Activated CD4-positive, alpha-beta T cell treated with anti-CD3 and anti-CD28 coated beads, Interleukin-2, amount 50 U/mL, for 4 hours (primary cell): Measurements from ENCODE around the gene RNF144B.
"Not testable (repeated sequence)": the region's sequence is repeated elsewhere in the genome, so short reads cannot be mapped to it uniquely, and the experiment has no call there.

ENCODE experiments used
- DNase-seq, 2 experiments: peaks; one replicate each; pipeline ENCODE4 v3.0.0-alpha.2; 2020

The RNF144B gene

DNA sequence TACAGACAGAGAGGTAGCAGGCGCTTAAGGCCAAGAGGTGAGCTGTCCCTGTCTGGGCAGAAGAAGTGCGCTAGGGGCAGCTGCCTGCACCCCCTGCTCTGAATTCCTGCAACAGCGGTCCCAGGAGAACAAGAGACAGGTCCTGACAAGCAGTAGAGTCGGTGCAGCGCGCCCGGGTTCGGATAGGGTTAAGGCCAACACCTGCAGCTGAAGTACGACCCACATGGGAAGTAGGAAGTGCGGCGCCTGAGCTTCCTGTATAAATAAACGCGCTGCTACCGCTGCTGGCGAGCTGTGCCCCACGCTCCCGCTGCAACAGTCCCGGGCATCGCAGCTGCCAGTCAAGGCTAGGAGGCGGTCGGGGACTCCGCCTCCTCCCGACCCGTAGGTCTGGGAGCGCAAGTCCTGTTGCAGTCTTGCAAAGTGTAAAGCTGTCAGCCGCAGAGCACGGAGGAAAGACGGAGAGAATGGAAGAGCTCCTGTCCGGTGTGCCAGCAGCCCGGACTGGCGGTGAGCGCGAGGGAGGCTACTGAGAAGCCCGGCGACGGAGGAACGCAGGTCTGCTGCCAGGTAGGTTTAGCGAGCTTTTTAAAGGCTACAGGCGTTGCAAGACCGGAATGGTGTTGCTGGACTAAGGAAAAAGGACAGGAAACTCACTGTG is at the start of gene RNF144B:
Gene RNF144B, plus strand, starts transcription at position 290 of the 661 bp plus-strand sequence. CDS start 12,185 bp downstream, outside the sequence.
- DNase-seq, result peak; percentile 52 to 57

DNA sequence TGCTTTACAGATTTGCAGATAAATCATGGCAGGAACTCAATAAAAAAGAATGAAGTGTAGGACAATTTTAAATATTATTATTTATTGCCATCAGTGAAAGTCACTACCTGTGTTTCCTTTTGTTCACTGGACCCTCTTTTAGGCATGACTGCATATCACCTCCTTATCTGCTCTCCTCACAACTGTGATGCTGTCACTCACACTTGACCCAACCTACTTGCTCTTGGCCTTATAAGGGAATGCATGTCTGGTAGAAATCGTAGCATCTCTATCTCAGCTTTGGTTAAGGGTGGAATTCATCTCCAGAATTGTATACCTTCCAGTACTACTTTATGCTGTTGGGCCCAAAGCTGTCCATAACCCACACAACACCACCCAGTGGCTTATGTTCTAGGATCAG is 47.6 kb upstream of the RNF144B start:
- no peak for DNase-seq

DNA sequence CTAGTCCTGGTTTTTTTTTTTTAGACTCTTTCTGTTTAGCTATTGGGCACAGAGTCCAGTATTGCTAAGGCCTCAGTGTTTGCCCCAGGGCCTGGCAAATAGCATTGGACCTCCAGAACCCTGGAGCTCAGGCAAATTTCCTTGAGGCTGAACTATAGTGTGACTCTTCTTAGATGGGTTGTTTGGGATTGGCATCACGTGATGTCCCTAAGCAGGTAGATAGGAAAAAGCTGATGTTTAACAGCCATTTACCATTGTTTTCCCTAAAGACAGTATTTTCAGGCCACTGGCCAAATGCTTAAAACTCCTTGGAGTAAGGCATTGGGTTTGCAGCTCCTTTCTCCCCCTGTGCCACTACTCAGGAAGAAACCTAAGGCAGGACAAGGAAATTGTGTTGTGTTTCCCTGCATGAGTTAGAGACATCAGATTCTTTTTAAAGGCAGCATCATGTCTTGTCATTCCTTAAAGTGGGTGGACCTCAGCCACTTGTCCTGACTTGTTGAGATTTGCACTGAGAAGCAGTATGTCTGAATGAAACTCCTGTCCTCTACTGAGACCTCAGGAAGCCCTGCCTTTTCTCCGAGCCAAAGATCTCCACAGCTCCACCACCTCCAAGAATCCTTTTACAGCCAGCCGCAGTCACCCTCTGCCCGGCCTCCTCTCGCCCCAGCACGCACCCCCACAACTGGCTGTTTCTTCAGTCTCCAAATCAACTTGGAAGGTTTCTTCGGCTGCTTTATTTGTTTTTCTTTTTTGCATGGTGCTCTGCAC is 46.2 kb upstream of the RNF144B start:
- DNase-seq, result no peak

DNA sequence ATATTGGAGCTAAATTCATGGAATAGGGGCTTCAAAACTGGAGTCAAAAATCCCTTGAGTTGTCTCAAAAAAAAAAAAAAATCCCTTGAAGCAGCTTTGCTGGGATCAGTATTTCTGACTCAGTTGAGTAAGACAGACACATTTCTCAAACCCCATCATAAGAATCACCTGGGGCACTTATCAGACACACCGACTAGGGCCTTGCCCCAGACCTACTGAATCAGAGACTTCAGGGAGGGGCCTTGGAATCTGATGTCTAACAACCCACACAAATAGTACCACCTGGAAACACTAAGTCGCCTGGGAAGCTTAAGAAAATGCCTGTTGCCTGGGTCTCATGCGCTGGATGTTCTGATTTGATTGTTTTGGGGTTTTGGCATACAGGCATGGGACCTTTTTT is 44.9 kb upstream of the RNF144B start:
- DNase-seq, result no peak

DNA sequence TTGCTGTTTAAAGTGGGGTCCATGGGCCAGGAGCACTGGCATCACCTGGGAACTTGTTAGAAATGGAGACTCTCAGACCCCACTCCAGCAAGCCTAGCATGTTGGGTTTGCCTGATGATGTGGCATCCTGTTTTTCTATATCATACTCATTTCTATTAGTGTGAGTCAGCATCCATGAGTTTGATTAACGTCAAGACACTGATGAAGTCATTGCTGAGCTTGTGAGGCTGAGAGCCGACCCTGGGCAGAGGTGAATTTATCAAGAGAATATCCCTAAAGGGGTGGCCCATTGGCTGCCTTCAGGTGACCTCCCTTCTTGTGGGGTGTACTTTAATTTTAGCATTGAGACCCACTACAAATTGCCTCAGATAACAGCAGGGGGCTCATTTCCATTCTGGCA is 43.4 kb upstream of the RNF144B start:
- no peak for DNase-seq

DNA sequence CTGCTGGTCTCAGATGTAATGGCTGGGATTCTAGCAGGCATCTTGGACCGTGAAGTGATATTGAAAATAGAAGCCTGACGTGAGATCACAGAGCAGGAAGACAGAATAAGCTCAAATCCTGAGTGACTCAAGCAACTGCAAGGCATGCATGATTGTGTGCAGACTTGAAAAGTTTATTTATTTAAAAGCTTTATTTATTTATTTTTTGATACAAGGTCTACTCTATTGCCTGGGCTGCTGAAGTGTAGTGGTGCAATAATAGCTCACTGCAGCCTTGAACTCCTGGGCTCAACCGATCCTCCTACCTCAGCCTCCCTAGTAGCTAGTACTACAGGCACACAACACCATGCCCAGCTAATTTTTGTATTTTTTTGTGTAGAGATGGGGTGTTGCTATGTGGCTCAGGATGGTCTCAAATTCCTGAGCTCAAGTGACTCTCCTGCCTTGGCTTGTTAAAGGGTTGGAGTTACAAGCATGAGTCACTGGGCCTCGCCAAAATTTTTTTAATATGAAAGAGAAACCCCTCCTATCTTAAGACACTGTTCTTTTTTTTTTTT is 40.1 kb upstream of the RNF144B start:
- DNase-seq, result no peak

DNA sequence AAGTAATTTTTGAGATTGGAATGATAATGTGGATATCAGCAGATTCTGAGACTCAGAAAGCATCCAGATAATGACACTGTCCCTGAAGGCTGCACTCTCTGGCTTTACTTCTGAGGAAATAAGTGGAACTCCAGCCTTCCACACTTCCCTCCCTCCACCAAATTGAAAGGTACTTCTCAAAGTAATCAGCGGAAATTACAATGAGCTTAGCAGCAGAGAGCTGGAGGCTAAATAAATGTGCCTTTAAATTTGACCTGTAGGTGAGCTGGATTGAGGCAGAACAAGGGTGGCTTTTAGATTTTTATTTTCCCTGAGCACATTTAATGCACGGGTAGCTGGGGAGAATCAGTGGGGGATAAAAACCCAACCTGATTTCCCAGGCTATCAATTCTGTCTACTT is 39.3 kb upstream of the RNF144B start:
- DNase-seq, result no peak

DNA sequence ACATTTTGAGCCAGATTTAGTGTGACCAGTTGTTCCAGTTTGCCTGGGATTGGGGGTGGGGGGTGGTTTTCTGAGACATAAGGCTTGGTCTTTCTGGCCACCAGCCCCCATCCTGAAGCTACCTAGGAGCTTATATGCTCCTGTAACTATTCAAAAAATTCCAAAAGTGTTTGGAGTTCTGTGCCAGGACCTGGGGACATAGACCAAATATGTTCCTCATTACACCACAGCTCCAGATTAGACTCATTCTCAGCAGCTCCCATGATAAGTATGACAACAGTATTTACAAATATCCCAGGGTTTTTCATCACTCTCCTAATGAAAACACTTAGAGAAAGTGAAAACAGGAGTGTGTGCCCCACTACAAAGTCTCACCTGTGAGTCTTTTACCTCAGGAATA is 37.8 kb upstream of the RNF144B start:
- no peak for DNase-seq

DNA sequence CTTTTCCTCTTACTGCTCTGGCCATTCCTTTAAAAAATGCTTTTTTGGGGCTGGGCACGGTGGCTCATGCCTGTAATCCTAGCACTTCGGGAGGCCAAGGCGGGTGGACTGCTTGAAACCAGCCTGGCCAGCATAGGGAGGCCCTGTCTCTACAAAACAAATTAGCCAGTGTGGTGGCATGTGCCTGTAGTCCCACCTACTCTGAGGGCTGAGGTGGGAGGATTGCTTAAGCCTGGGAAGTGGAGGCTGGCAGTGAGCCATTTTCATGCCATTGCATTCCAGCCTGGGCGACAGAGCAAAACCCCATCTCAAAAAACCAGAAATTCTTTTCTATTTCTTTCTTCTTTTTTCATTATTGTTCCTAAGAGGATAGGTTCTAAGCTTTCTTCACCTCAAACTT is 36.9 kb upstream of the RNF144B start:
- DNase-seq, result no peak

DNA sequence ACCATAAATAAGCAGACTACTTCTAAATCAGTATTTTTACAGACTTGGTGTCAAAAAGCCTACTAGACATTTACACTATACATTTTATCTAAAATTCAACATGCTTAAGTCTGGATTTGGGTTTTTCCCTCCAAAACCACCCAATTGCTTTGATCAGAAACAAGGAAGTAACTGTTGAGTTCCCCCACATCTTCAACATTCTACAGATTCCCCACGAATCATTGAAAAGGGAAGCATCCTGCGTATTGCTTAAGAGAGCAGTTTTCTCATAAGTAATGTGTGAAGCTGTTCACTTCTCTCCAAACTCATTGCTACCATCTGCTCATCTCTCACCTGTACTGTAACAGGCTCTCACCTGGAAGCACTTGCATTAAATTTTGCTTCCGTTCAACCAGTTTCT is 36.4 kb upstream of the RNF144B start:
- no peak for DNase-seq

DNA sequence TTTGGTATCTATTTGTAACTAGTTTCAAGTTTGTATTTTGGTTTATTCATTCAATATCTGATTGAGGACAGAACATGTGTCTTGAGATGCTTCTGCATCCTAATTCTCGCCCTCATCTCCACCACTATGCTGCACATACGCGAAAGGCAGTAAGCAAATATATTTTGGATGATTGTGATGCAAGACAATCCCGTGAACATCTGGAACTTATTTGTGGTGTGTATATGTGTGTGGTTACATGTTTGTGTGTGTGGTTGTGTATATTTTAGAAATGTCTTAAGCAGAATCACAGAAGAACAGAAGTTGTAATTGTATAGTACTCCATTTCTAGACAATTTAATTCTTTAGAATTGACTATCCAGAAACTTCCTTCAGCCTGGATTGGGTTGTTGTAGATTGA is 35.1 kb upstream of the RNF144B start:
- DNase-seq, result no peak

DNA sequence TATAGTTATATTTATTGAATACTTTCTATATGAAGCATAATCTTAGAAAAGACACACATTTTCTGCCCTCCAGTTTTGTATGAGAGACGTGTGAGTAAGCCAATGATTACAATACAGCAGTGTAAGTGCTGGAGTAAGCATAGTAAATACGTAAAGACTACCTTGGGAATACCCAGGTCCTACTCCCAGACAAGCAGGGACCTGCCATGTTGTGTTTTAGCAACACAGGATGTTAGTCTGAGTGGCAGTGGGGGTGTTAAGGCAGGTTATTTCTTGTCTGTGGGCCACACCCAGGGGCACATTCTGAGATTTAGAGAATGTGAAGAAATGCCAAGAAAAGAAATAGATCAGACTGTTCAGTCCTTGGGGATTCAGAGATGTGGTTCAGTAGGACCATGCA is 34.3 kb upstream of the RNF144B start:
- no peak for DNase-seq

DNA sequence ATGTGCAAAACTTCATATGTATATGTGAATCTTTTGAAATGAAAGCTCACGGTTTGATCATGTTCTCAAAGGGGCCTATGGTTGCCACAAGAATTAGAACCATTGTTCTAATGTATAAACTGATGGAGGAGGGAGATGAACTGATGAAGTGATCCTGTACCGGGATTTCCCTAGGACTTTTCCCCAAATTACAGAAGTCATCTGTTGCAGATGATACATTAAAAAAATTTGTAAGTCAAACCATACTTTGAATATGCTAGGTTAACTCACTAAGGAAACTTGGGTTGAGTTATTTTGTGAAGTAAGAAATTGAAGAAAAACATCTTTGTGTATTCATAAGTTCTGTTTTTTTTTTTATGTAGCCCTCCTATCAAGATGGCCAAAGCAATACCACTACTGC is 33.9 kb upstream of the RNF144B start:
- no peak for DNase-seq

DNA sequence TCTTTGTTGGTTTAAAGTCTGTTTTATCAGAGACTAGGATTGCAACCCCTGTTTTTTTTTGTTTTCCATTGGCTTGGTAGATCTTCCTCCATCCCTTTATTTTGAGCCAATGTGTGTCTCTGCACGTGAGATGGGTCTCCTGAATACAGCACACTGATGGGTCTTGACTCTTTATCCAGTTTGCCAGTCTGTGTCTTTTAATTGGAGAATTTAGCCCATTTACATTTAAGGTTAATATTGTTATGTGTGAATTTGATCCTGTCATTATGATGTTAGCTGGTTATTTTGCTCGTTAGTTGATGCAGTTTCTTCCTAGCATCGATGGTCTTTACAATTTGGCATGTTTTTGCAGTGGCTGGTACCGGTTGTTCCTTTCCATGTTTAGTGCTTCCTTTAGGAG is 29.6 kb upstream of the RNF144B start:
- DNase-seq, result not testable (repeated sequence)

DNA sequence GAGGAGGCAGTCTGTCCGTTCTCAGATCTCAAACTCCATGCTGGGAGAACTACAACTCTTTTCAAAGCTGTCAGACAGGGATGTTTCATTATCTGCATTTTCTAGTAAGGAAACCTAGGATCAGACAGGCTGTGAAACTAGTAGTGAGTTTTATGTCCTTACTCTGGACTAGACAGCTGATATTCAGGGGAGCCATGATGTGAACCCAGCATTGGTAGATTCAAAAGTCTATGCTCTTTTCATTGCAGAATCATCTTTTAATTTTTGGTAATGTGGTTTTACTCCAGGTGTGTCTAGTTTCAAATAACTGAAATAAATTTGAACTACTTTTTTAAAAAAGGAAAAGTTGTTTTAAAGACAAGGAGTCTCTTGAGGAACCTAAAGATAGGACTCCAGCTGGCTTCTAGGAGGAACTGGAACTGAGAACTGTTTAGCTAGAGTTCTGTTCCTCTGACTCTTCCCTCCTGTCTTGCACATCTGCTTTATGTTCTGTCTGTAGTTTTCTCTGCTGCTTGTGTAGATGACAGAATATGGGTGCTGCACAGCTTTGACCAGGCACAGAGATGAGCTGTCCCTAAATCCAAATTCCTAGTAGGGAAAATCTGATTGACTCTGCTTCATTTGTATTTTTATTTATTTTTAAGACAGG is 27.8 kb upstream of the RNF144B start:
- DNase-seq, result no peak

DNA sequence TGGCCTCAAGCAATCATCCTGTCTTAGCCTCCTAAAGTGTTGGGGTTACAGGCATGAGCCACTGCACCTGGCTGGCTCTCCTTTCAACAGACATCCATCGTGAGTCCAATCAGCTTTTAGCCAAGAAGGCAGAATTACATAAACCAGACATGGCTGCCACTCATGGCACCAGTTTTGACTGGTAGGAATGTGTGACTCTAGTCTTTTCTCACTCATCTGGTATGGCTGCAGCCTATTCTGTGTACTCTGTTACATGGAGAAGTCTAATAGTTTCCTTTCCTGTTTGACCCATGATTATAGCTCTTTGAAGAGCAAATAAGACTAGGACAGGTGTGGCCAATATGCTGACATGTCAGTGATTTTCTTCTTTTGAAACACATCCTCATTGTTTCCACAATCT is 27.0 kb upstream of the RNF144B start:
- DNase-seq, result no peak

DNA sequence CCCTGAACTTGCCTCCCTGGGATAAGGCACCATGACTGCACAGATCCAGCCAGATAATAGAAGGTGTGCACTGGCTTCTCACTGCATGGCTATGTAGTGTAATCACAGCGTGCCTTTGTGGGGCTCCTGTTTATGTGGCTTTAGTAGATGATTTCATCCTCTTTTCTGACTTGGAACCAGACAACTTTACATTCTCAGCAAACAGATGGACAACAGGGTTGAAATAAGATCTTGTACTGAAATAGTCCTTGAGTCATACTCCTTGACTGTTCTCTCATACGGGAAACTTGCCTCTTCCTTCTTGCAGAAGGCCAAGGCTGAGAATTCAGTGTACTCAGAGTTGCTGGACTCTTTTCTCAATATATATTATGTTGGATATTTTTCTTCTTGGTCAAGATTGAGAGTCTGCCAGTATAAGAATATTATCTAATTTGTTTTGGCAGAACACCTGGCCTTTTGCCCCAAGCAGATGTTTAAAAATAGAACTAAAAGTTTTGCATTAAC is 25.0 kb upstream of the RNF144B start:
- no peak for DNase-seq

DNA sequence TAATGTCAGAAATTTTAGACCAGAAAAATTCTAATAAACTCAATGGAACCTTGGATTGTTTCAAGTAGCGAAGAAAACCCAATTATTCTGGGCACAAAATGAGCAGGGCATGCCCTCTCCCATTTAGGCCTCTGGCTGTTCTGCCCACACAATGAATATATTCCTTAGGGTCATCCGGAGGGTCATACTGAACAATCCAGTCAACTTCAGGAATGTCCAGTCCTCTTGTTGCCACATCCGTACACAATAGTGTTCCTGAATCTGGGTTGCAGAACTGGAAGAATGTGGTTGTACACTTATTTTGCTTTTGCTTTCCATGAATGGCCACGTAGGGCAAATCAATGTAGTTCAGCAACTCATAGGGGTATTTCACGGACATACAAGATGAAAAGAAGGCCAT is 23.4 kb upstream of the RNF144B start:
- no peak for DNase-seq

DNA sequence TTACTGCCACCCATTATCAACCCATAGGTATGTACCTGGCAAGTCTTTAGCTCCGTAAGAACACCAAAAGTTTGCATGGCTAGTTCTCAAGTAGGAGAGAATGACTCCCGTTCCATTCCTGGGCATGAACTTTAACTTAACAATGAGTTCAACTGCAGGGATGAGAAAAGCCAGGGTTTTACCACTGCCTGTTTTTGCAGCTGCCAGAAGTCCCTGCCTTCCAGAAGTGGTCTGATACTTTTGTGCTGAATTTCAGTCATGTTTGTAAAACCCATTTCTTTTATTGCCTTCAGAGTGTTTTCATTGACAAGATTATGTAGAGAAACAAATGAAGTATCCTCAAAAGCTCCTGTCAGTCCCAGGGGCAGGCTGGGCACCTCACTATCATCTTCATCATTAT is 22.6 kb upstream of the RNF144B start:
- DNase-seq, result not testable (repeated sequence)

DNA sequence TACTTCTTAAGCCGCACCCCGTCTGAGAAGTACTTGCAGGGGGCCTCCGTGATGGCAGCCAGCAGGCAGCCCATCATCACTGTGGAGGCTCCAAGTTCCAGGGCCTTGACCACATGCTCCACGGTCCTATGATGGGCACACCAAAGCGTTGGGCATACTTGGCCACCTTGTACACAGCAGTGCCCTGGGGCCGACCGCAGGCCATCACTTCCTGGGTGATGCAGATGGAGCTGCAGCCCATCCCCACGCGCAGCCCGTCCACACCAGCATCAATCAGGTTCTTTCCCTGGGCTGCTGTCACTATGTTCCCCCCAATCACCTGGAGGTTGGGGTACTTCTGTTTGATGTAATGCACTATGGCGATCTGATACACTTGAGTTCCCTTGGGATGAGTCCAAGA is 19.8 kb upstream of the RNF144B start:
- no peak for DNase-seq

DNA sequence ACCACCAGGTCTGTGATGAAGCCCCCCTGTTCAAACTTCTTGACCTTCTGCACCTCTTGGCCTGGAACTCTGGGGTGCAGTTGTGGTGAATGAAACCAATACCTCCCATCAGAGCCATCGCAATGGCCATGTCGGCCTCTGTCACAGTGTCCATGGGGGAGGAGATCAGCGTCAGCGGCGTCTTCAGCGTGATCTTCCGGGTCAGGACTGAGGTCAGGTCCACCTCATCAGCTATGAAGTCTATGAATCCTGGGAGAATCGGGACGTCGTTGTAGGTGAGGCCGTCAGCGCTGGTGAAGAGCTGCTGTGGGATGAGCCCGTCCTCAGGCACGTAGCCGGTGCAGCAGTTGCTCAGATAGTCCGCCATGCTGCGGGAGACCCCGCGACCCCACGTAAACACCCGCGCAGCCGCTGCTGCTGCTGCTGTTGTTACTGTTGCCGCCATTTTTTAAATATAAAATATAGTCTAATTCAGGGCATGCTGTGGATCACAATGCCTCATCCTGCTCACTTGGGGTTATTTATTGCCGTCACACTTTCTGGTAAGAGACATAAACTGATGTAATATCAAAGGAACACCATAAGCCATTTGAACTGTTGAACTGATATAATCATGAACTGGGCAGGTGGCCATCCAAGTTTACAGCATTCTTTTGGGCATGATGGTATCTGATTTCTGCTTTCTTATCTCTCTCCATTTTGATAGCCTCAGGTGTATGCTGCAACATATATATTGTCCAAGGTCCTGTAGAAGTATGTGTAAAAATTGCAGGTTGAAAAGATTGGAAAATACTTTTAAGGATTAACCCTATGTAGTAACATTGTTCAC is 18.7 kb upstream of the RNF144B start:
- no peak for DNase-seq

DNA sequence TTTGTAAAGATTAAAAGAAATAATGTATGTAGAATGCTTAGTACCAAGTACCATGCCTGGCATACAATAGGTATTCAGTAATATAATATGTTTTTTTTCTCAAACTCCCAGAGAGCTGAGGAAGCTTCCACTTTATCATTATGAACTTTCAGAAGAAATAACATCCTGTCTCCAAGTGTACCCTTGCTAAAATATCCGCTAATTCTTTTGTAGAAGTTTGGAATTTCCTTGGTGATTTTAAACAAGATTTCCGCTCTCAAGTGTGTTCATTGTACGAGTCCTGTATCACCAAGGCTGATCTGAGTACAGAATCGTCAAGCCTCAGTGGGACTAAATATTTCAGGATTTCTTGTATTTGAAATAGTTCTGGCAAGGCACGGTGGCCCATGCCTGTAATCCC is 16.1 kb upstream of the RNF144B start:
- DNase-seq, result no peak

DNA sequence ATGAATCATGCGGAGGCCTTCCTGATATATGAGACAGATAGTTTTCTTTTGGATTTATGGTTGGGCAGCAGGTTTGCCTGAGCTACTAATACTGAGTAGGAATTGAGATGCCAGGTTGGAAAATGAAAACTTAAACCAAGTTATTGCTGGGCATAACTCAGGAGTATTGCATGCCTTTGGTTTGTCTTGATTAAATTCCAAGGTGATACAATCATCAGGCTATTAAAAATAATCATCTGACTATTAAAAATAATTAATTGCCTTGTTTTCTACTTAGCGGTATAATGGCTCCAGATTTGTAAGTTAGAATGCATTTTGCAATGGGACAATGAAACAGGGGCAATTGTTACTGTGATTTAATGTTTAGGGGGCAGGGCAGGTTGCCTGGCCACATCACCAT is 15.5 kb upstream of the RNF144B start:
- DNase-seq, result no peak
